NK-92 treated with Interleukin-12 subunit alpha and Interleukin-12 subunit beta, amount 100 ng/mL, for 24 hours (cell line): Measurements from ENCODE around the gene PCMT1.

ENCODE experiments used
- DNase-seq: peaks from one replicate; lab custom pipeline; 2025; lab: John Stamatoyannopoulos, UW

The PCMT1 gene

GRCh38 chr6:149855040-149855654, 105.6 kb downstream of the PCMT1 start:
- DNase-seq, result no peak

GRCh38 chr6:149855741-149856140, 106.2 kb downstream of the PCMT1 start:
- no peak for DNase-seq

GRCh38 chr6:149856256-149856994, 106.9 kb downstream of the PCMT1 start:
- no peak for DNase-seq

GRCh38 chr6:149857541-149857940, 108.0 kb downstream of the PCMT1 start:
- no peak for DNase-seq

- DNase-seq, result no peak
Observed at GRCh38 chr6:149859368-149859767, 109.8 kb downstream of the PCMT1 start.

- no peak for DNase-seq
Observed at GRCh38 chr6:149859938-149860337, 110.4 kb downstream of the PCMT1 start.

- no peak for DNase-seq
Observed at GRCh38 chr6:149860513-149860833, 110.9 kb downstream of the PCMT1 start.
